HepG2 (cell line): Measurements from ENCODE around the gene AKR1C4. TPM values are rescaled to one million over a fixed set of nuclear protein-coding genes. Genes with fewer than 3 reads are reported as not detected.

Source experiments
- KDM5B ChIP-seq: sonication (generic); formaldehyde crosslinking; IDR thresholded peaks from 2 replicates; pipeline ENCODE4 v1.4.0; 2020; ENCODE audit warnings: missing genetic modification reagents, mild to moderate bottlenecking, borderline replicate concordance
- KDM6A ChIP-seq: IDR thresholded peaks from 2 replicates; pipeline ENCODE4 v1.6.1; 2016; ENCODE audit warnings: low read depth
- ZNF563 ChIP-seq: sonication (generic); formaldehyde crosslinking; IDR thresholded peaks from 2 replicates; pipeline ENCODE4 v1.8.0; 2022; ENCODE audit warnings: mild to moderate bottlenecking, moderate library complexity, missing genetic modification reagents
- polyA plus RNA-seq, 8 experiments: library from polyadenylated mRNA; depleted of rRNA in 3 of 8; stranded (reverse) in 7 of 8; unstranded in 1 of 8; fragments of >200 nt; fragmentation: Illumina TruSeq in 4 of 8; extraction: Trizol in 4 of 8; gene quantifications; 2 replicates each; pipeline versions ENCODE4 v1.2.1 to v1.2.3, GENCODE V29; 2011 to 2016; ENCODE audit warnings: low read depth in 4 of 8, missing spikeins in 1 of 8, mixed read lengths in 1 of 8; ENCODE audit not compliant: insufficient read depth in 1 of 8
- total RNA-seq, 5 experiments: library from RNA; depleted of rRNA; stranded (reverse); fragments of >200 nt; fragmentation: Illumina TruSeq; extraction: Trizol; gene quantifications; 2 replicates each; pipeline ENCODE4 v1.2.3, GENCODE V29; 2016; ENCODE audit warnings: low read depth in 1 of 5
- TF ChIP-seq, protein P1 (sequence below): sonication (generic); formaldehyde crosslinking; IDR thresholded peaks from 2 replicates; pipeline ENCODE4 v1.4.0; 2020; ENCODE audit warnings: missing genetic modification reagents, borderline replicate concordance

AKR1C4 gene
- total and polyA plus RNA-seq, 2 of the 13 experiments (the other 11 are each of a cell fraction or from before 2014, with no cell fraction given) = 0.18 to 1.3 TPM

DNA sequence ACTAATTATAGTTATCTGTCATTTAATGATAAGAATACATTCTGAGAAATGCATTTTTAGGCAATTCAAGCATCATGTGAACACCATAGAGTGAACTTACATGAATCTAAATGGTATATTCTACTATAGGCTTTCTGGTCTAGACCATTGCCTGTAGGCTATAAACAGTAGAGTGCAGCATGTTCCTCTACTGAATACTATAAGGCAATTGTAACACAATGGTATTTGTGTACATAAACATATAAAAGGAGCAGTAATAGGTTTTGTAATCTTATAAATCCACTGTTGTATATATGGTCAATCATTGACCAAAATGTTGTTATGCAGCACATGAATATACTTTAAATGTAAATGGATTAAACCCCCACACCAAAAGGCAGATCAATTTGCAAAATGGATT is 71.6 kb downstream of the AKR1C4 start (continued):
- TF ChIP-seq, protein P1, sequence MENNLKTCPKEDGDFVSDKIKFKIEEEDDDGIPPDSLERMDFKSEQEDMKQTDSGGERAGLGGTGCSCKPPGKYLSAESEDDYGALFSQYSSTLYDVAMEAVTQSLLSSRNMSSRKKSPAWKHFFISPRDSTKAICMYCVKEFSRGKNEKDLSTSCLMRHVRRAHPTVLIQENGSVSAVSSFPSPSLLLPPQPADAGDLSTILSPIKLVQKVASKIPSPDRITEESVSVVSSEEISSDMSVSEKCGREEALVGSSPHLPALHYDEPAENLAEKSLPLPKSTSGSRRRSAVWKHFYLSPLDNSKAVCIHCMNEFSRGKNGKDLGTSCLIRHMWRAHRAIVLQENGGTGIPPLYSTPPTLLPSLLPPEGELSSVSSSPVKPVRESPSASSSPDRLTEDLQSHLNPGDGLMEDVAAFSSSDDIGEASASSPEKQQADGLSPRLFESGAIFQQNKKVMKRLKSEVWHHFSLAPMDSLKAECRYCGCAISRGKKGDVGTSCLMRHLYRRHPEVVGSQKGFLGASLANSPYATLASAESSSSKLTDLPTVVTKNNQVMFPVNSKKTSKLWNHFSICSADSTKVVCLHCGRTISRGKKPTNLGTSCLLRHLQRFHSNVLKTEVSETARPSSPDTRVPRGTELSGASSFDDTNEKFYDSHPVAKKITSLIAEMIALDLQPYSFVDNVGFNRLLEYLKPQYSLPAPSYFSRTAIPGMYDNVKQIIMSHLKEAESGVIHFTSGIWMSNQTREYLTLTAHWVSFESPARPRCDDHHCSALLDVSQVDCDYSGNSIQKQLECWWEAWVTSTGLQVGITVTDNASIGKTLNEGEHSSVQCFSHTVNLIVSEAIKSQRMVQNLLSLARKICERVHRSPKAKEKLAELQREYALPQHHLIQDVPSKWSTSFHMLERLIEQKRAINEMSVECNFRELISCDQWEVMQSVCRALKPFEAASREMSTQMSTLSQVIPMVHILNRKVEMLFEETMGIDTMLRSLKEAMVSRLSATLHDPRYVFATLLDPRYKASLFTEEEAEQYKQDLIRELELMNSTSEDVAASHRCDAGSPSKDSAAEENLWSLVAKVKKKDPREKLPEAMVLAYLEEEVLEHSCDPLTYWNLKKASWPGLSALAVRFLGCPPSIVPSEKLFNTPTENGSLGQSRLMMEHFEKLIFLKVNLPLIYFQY (CRISPR knock-in tag) = no peak
- TF ChIP-seq KDM6A (CRISPR knock-in tag) (no peak), KDM5B (CRISPR knock-in tag) (no peak), ZNF563 (CRISPR knock-in tag) (no peak)

Other genes with a start within 250 kb of the AKR1C4 start
- 2,238 and 3,445 TPM in 2 replicates for gene AKR1C1, start 233.4 kb upstream of the AKR1C4 start, total RNA-seq (2016; rRNA removed; fragmentation: Illumina TruSeq; extraction: Trizol)
- gene AKR1C1, start 233.4 kb upstream of the AKR1C4 start, polyA plus RNA-seq (2011; rRNA removed) = 885 and 948 TPM in 2 replicates
- 900 and 1,454 TPM in 2 replicates for gene AKR1C2, start 193.0 kb upstream of the AKR1C4 start, total RNA-seq (2016; rRNA removed; fragmentation: Illumina TruSeq; extraction: Trizol)
- gene AKR1C2, start 193.0 kb upstream of the AKR1C4 start, polyA plus RNA-seq (2011; rRNA removed) = 119 and 140 TPM in 2 replicates
- 368 and 551 TPM in 2 replicates for gene AKR1C3, start 102.4 kb upstream of the AKR1C4 start, total RNA-seq (2016; rRNA removed; fragmentation: Illumina TruSeq; extraction: Trizol)
- gene AKR1C3, start 102.4 kb upstream of the AKR1C4 start, polyA plus RNA-seq (2011; rRNA removed) = 510 and 532 TPM in 2 replicates
- not detected in 2 replicates for gene AKR1C8, start 11.7 kb upstream of the AKR1C4 start, total RNA-seq (2016; rRNA removed; fragmentation: Illumina TruSeq; extraction: Trizol)
- 0.03 and 0.12 TPM in 2 replicates for gene AKR1C8, start 11.7 kb upstream of the AKR1C4 start, polyA plus RNA-seq (2011; rRNA removed)
- gene UCN3, start 168.1 kb downstream of the AKR1C4 start, total RNA-seq (2016; rRNA removed; fragmentation: Illumina TruSeq; extraction: Trizol) = not detected in 2 replicates
- gene UCN3, start 168.1 kb downstream of the AKR1C4 start, polyA plus RNA-seq (2011; rRNA removed) = not detected in 2 replicates
- gene TUBAL3, start 208.0 kb downstream of the AKR1C4 start, total RNA-seq (2016; rRNA removed; fragmentation: Illumina TruSeq; extraction: Trizol) = 0.07 TPM in 1 of 2 replicates, not detected in the other
- gene TUBAL3, start 208.0 kb downstream of the AKR1C4 start, polyA plus RNA-seq (2011; rRNA removed) = 0.26 and 0.48 TPM in 2 replicates
- 65.8 and 115 TPM in 2 replicates for gene NET1, start 215.7 kb downstream of the AKR1C4 start, total RNA-seq (2016; rRNA removed; fragmentation: Illumina TruSeq; extraction: Trizol)
- gene NET1, start 215.7 kb downstream of the AKR1C4 start, polyA plus RNA-seq (2011; rRNA removed) = 37.8 and 48.1 TPM in 2 replicates